ENCODE data around the gene UTP25. TPM values are rescaled to one million over a fixed set of nuclear protein-coding genes. Genes with fewer than 3 reads are reported as not detected.

The UTP25 gene
- total RNA-seq, 1 donor: 22.1 TPM

- H3K79me2 ChIP-seq (ENCODE audit: insufficient read depth, low read length): no peaks in the 10 kb centered on the region
- peak overlapping the region; percentile 53 for H2AFZ ChIP-seq (ENCODE audit: low read length)
- no peak overlapping the region for H3K4me2 ChIP-seq (ENCODE audit: insufficient read depth, low read length)
Measured at GRCh38 chr1:209878964-209879363, 51.2 kb downstream of the UTP25 start.

GRCh38 chr1:209879539-209879938, 51.8 kb downstream of the UTP25 start:
- Histone ChIP-seq H3K79me2 (ENCODE audit: insufficient read depth, low read length) (no peaks in the 10 kb centered on the region), H3K27ac (ENCODE audit: low read depth, low read length) (no peak overlapping the region), H4K20me1 (ENCODE audit: insufficient read depth, low read length) (no peaks in the 10 kb centered on the region), H3K4me3 (ENCODE audit: insufficient read depth, low read length) (peak overlapping the region; percentile 39), H3K9me3 (ENCODE audit: low read depth, low read length) (no peaks in the 10 kb centered on the region), H3K4me2 (ENCODE audit: insufficient read depth, low read length) (peak overlapping the region; percentile 64), H2AFZ (ENCODE audit: low read length) (peak overlapping the region; percentile 53), H3K4me1 (ENCODE audit: insufficient read depth, low read length) (peaks cover 40% of the 10 kb centered on the region), H3K27me3 (ENCODE audit: insufficient read depth, low read length) (no peaks in the 10 kb centered on the region), H3K36me3 (ENCODE audit: insufficient read depth, low read length) (no peaks in the 10 kb centered on the region)
- DNase-seq (ENCODE audit: insufficient read length, low spot score, missing footprints): no peak
- no peak for TF ChIP-seq CTCF (IDR thresholded peaks at IDR 0.05; ENCODE audit: extremely low read depth, low read depth, low read length)

More at GRCh38 chr1:209878964-209879363, 51.2 kb downstream of the UTP25 start:
- no peaks in the 10 kb centered on the region for H3K36me3 ChIP-seq (ENCODE audit: insufficient read depth, low read length)
- no peak for DNase-seq (ENCODE audit: insufficient read length, low spot score, missing footprints)
- no peaks in the 10 kb centered on the region for H3K27me3 ChIP-seq (ENCODE audit: insufficient read depth, low read length)
- no peaks in the 10 kb centered on the region for H3K9me3 ChIP-seq (ENCODE audit: low read depth, low read length)
- peaks cover 34% of the 10 kb centered on the region for H3K4me1 ChIP-seq (ENCODE audit: insufficient read depth, low read length)
- no peak overlapping the region for H3K4me3 ChIP-seq (ENCODE audit: insufficient read depth, low read length)
- no peak overlapping the region for H3K27ac ChIP-seq (ENCODE audit: low read depth, low read length)
- TF ChIP-seq CTCF (IDR thresholded peaks at IDR 0.05; ENCODE audit: extremely low read depth, low read depth, low read length): no peak
- no peaks in the 10 kb centered on the region for H4K20me1 ChIP-seq (ENCODE audit: insufficient read depth, low read length)

- H2AFZ ChIP-seq (ENCODE audit: low read length): peak overlapping the region; percentile 53
- no peaks in the 10 kb centered on the region for H4K20me1 ChIP-seq (ENCODE audit: insufficient read depth, low read length)
- H3K4me2 ChIP-seq (ENCODE audit: insufficient read depth, low read length): peak overlapping the region; percentile 64
- H3K4me3 ChIP-seq (ENCODE audit: insufficient read depth, low read length): peak overlapping the region; percentile 39
- no peaks in the 10 kb centered on the region for H3K9me3 ChIP-seq (ENCODE audit: low read depth, low read length)
- H3K27me3 ChIP-seq (ENCODE audit: insufficient read depth, low read length): no peaks in the 10 kb centered on the region
- no peak for DNase-seq (ENCODE audit: insufficient read length, low spot score, missing footprints)
- no peak for TF ChIP-seq CTCF (IDR thresholded peaks at IDR 0.05; ENCODE audit: extremely low read depth, low read depth, low read length)
- H3K27ac ChIP-seq (ENCODE audit: low read depth, low read length): no peak overlapping the region
- H3K79me2 ChIP-seq (ENCODE audit: insufficient read depth, low read length): no peaks in the 10 kb centered on the region
- peaks cover 45% of the 10 kb centered on the region for H3K4me1 ChIP-seq (ENCODE audit: insufficient read depth, low read length)
- H3K36me3 ChIP-seq (ENCODE audit: insufficient read depth, low read length): no peaks in the 10 kb centered on the region
Measured at GRCh38 chr1:209880031-209880430, 52.3 kb downstream of the UTP25 start.

GRCh38 chr1:209881619-209882018, 53.8 kb downstream of the UTP25 start:
- no peak overlapping the region for H3K27ac ChIP-seq (ENCODE audit: low read depth, low read length)
- no peaks in the 10 kb centered on the region for H3K79me2 ChIP-seq (ENCODE audit: insufficient read depth, low read length)
- no peak overlapping the region for H3K4me3 ChIP-seq (ENCODE audit: insufficient read depth, low read length)
- peaks cover 50% of the 10 kb centered on the region for H3K4me1 ChIP-seq (ENCODE audit: insufficient read depth, low read length)
- no peak for DNase-seq (ENCODE audit: insufficient read length, low spot score, missing footprints)
- H3K4me2 ChIP-seq (ENCODE audit: insufficient read depth, low read length): no peak overlapping the region
- no peaks in the 10 kb centered on the region for H4K20me1 ChIP-seq (ENCODE audit: insufficient read depth, low read length)
- no peaks in the 10 kb centered on the region for H3K9me3 ChIP-seq (ENCODE audit: low read depth, low read length)
- H3K36me3 ChIP-seq (ENCODE audit: insufficient read depth, low read length): no peaks in the 10 kb centered on the region
- no peaks in the 10 kb centered on the region for H3K27me3 ChIP-seq (ENCODE audit: insufficient read depth, low read length)
- no peak for TF ChIP-seq CTCF (IDR thresholded peaks at IDR 0.05; ENCODE audit: extremely low read depth, low read depth, low read length)
- no peak overlapping the region for H2AFZ ChIP-seq (ENCODE audit: low read length)
